ENCODE results near the gene AKAP13.

The AKAP13 gene

GRCh38 chr15:85540085-85540797, 159.8 kb downstream of the AKAP13 start:
- no peak overlapping the region for H4K91ac ChIP-seq (ENCODE audit: low read depth, low read length, poor library complexity)
- no peak overlapping the region for H2AK5ac ChIP-seq (ENCODE audit: low read depth, low read length)
- H2BK12ac ChIP-seq (ENCODE audit: low read length), result no peak overlapping the region
- H2BK15ac ChIP-seq (ENCODE audit: low read length), result no peak overlapping the region
- H3K27me3 ChIP-seq (ENCODE audit: control insufficient read depth in 3 of 3, insufficient read depth in 3 of 3, low read depth in 1 of 3, low read length in 3 of 3), result no peaks in the 10 kb centered on the region
- no peak overlapping the region for H3K23ac ChIP-seq (ENCODE audit: low read depth, low read length, poor library complexity)
- H3K36me3 ChIP-seq (replicated peaks in 1 of 2; ENCODE audit: control insufficient read depth in 2 of 2, insufficient read depth in 2 of 2, low read length in 2 of 2), result peaks cover 4 to 48% of the 10 kb centered on the region in 2 donors
- no peak overlapping the region for H2AFZ ChIP-seq (ENCODE audit: low read length)
- no peak overlapping the region for H3K9ac ChIP-seq (ENCODE audit: low read depth, low read length, poor library complexity)
- no peak overlapping the region for H3K4me3 ChIP-seq (ENCODE audit: low read length in 2 of 2)
- H3K18ac ChIP-seq (ENCODE audit: low read length), result no peak overlapping the region
- DNase-seq (ENCODE audit: low spot score), result no peak
- no peak overlapping the region for H4K8ac ChIP-seq (ENCODE audit: low read depth, low read length)
- H3K14ac ChIP-seq (ENCODE audit: low read length), result no peak overlapping the region
- no CpG with 5 or more reads among the region's 6 CpGs for WGBS, 2 donors (ENCODE audit: extremely low coverage in 2 of 2, insufficient read length in 2 of 2, insufficient replicate concordance in 1 of 2)
- no peak overlapping the region for H2BK5ac ChIP-seq (ENCODE audit: low read length)
- H3K4me1 ChIP-seq (ENCODE audit: control insufficient read depth in 2 of 2, insufficient read depth in 1 of 2, low read depth in 1 of 2, low read length in 2 of 2), result peaks cover 0 to 7% of the 10 kb centered on the region in 2 donors
- no peaks in the 10 kb centered on the region for H3K9me3 ChIP-seq (replicated peaks in 1 of 2; ENCODE audit: control insufficient read depth in 2 of 2, insufficient read depth in 1 of 2, low read depth in 1 of 2, low read length in 2 of 2)
- H3K4ac ChIP-seq (ENCODE audit: low read length), result no peak overlapping the region
- H2BK120ac ChIP-seq (ENCODE audit: low read depth, low read length), result no peak overlapping the region
- H3K27ac ChIP-seq (replicated peaks; ENCODE audit: low read length), result no peak overlapping the region
- no peak overlapping the region for H3K4me2 ChIP-seq (ENCODE audit: insufficient read depth, low read length, poor library complexity, severe bottlenecking)
- H3K79me1 ChIP-seq (ENCODE audit: low read depth, low read length), result no peaks in the 10 kb centered on the region

- DNase-seq (ENCODE audit: low spot score), result no peak
- Histone ChIP-seq H3K14ac (ENCODE audit: low read length) (no peak overlapping the region), H2AK5ac (ENCODE audit: low read depth, low read length) (no peak overlapping the region), H3K4me1 (ENCODE audit: control insufficient read depth in 2 of 2, insufficient read depth in 1 of 2, low read depth in 1 of 2, low read length in 2 of 2) (peaks cover 0 to 7% of the 10 kb centered on the region in 2 donors), H3K4me2 (ENCODE audit: insufficient read depth, low read length, poor library complexity, severe bottlenecking) (no peak overlapping the region), H4K8ac (ENCODE audit: low read depth, low read length) (no peak overlapping the region), H2BK12ac (ENCODE audit: low read length) (no peak overlapping the region), H3K4ac (ENCODE audit: low read length) (no peak overlapping the region), H2BK5ac (ENCODE audit: low read length) (no peak overlapping the region), H3K9me3 (replicated peaks in 1 of 2; ENCODE audit: control insufficient read depth in 2 of 2, insufficient read depth in 1 of 2, low read depth in 1 of 2, low read length in 2 of 2) (no peaks in the 10 kb centered on the region), H3K36me3 (replicated peaks in 1 of 2; ENCODE audit: control insufficient read depth in 2 of 2, insufficient read depth in 2 of 2, low read length in 2 of 2) (peaks cover 4 to 46% of the 10 kb centered on the region in 2 donors), H3K23ac (ENCODE audit: low read depth, low read length, poor library complexity) (no peak overlapping the region), H3K79me1 (ENCODE audit: low read depth, low read length) (no peaks in the 10 kb centered on the region), H2BK120ac (ENCODE audit: low read depth, low read length) (no peak overlapping the region), H2BK15ac (ENCODE audit: low read length) (no peak overlapping the region), H3K4me3 (ENCODE audit: low read length in 2 of 2) (no peak overlapping the region), H4K91ac (ENCODE audit: low read depth, low read length, poor library complexity) (no peak overlapping the region), H2AFZ (ENCODE audit: low read length) (no peak overlapping the region), H3K27me3 (ENCODE audit: control insufficient read depth in 3 of 3, insufficient read depth in 3 of 3, low read depth in 1 of 3, low read length in 3 of 3) (no peaks in the 10 kb centered on the region), H3K27ac (replicated peaks; ENCODE audit: low read length) (no peak overlapping the region), H3K9ac (ENCODE audit: low read depth, low read length, poor library complexity) (no peak overlapping the region), H3K18ac (ENCODE audit: low read length) (no peak overlapping the region)
- no CpG with 5 or more reads among the region's 1 CpG for WGBS, 2 donors (ENCODE audit: extremely low coverage in 2 of 2, insufficient read length in 2 of 2, insufficient replicate concordance in 1 of 2)
These were observed 161.3 kb downstream of the AKAP13 start for GRCh38 chr15:85541744-85542143.

- Histone ChIP-seq H3K4me3 (ENCODE audit: low read length in 2 of 2) (no peak overlapping the region), H3K79me1 (ENCODE audit: low read depth, low read length) (no peaks in the 10 kb centered on the region), H2BK12ac (ENCODE audit: low read length) (no peak overlapping the region), H3K4me1 (ENCODE audit: control insufficient read depth in 2 of 2, insufficient read depth in 1 of 2, low read depth in 1 of 2, low read length in 2 of 2) (peaks cover 0 to 7% of the 10 kb centered on the region in 2 donors), H3K27me3 (ENCODE audit: control insufficient read depth in 3 of 3, insufficient read depth in 3 of 3, low read depth in 1 of 3, low read length in 3 of 3) (no peaks in the 10 kb centered on the region), H3K4me2 (ENCODE audit: insufficient read depth, low read length, poor library complexity, severe bottlenecking) (no peak overlapping the region), H2BK120ac (ENCODE audit: low read depth, low read length) (no peak overlapping the region), H2AK5ac (ENCODE audit: low read depth, low read length) (no peak overlapping the region), H3K9ac (ENCODE audit: low read depth, low read length, poor library complexity) (no peak overlapping the region), H4K91ac (ENCODE audit: low read depth, low read length, poor library complexity) (no peak overlapping the region), H3K14ac (ENCODE audit: low read length) (no peak overlapping the region), H3K9me3 (replicated peaks in 1 of 2; ENCODE audit: control insufficient read depth in 2 of 2, insufficient read depth in 1 of 2, low read depth in 1 of 2, low read length in 2 of 2) (no peaks in the 10 kb centered on the region), H2AFZ (ENCODE audit: low read length) (no peak overlapping the region), H3K23ac (ENCODE audit: low read depth, low read length, poor library complexity) (no peak overlapping the region), H2BK5ac (ENCODE audit: low read length) (no peak overlapping the region), H2BK15ac (ENCODE audit: low read length) (no peak overlapping the region), H3K4ac (ENCODE audit: low read length) (no peak overlapping the region), H3K27ac (replicated peaks; ENCODE audit: low read length) (no peak overlapping the region), H3K18ac (ENCODE audit: low read length) (no peak overlapping the region), H3K36me3 (replicated peaks in 1 of 2; ENCODE audit: control insufficient read depth in 2 of 2, insufficient read depth in 2 of 2, low read length in 2 of 2) (peaks cover 4 to 39% of the 10 kb centered on the region in 2 donors), H4K8ac (ENCODE audit: low read depth, low read length) (no peak overlapping the region)
- no peak for DNase-seq (ENCODE audit: low spot score)
- no CpG with 5 or more reads among the region's 3 CpGs for WGBS, 2 donors (ENCODE audit: extremely low coverage in 2 of 2, insufficient read length in 2 of 2, insufficient replicate concordance in 1 of 2)
These were observed 162.1 kb downstream of the AKAP13 start for GRCh38 chr15:85542488-85542887.

GRCh38 chr15:85542895-85543331, 162.5 kb downstream of the AKAP13 start:
- Histone ChIP-seq H4K91ac (ENCODE audit: low read depth, low read length, poor library complexity) (no peak overlapping the region), H3K4ac (ENCODE audit: low read length) (no peak overlapping the region), H3K18ac (ENCODE audit: low read length) (no peak overlapping the region), H2BK15ac (ENCODE audit: low read length) (no peak overlapping the region), H3K23ac (ENCODE audit: low read depth, low read length, poor library complexity) (no peak overlapping the region), H2BK5ac (ENCODE audit: low read length) (no peak overlapping the region), H2BK120ac (ENCODE audit: low read depth, low read length) (no peak overlapping the region), H3K27me3 (ENCODE audit: control insufficient read depth in 3 of 3, insufficient read depth in 3 of 3, low read depth in 1 of 3, low read length in 3 of 3) (no peaks in the 10 kb centered on the region), H3K4me2 (ENCODE audit: insufficient read depth, low read length, poor library complexity, severe bottlenecking) (no peak overlapping the region), H3K4me1 (ENCODE audit: control insufficient read depth in 2 of 2, insufficient read depth in 1 of 2, low read depth in 1 of 2, low read length in 2 of 2) (peaks cover 0 to 7% of the 10 kb centered on the region in 2 donors), H3K79me1 (ENCODE audit: low read depth, low read length) (no peaks in the 10 kb centered on the region), H3K4me3 (ENCODE audit: low read length in 2 of 2) (no peak overlapping the region), H3K36me3 (replicated peaks in 1 of 2; ENCODE audit: control insufficient read depth in 2 of 2, insufficient read depth in 2 of 2, low read length in 2 of 2) (peaks cover 4 to 36% of the 10 kb centered on the region in 2 donors), H3K9ac (ENCODE audit: low read depth, low read length, poor library complexity) (no peak overlapping the region), H2BK12ac (ENCODE audit: low read length) (no peak overlapping the region), H2AK5ac (ENCODE audit: low read depth, low read length) (no peak overlapping the region), H3K14ac (ENCODE audit: low read length) (no peak overlapping the region), H3K27ac (replicated peaks; ENCODE audit: low read length) (no peak overlapping the region), H4K8ac (ENCODE audit: low read depth, low read length) (no peak overlapping the region), H2AFZ (ENCODE audit: low read length) (no peak overlapping the region), H3K9me3 (replicated peaks in 1 of 2; ENCODE audit: control insufficient read depth in 2 of 2, insufficient read depth in 1 of 2, low read depth in 1 of 2, low read length in 2 of 2) (no peaks in the 10 kb centered on the region)
- no peak for DNase-seq (ENCODE audit: low spot score)
- no CpG with 5 or more reads among the region's 3 CpGs for WGBS, 2 donors (ENCODE audit: extremely low coverage in 2 of 2, insufficient read length in 2 of 2, insufficient replicate concordance in 1 of 2)

All from neuronal stem cell (in vitro differentiated cells).